HG03196 (cell line): ENCODE measurements around the gene GALNT2.

Experiments used
- ATAC-seq: cut with Tn5 transposase; IDR thresholded peaks from one replicate; pipeline ENCODE4 v1.9.1; 2021; ENCODE audit not compliant: unreplicated experiment

Gene GALNT2

DNA sequence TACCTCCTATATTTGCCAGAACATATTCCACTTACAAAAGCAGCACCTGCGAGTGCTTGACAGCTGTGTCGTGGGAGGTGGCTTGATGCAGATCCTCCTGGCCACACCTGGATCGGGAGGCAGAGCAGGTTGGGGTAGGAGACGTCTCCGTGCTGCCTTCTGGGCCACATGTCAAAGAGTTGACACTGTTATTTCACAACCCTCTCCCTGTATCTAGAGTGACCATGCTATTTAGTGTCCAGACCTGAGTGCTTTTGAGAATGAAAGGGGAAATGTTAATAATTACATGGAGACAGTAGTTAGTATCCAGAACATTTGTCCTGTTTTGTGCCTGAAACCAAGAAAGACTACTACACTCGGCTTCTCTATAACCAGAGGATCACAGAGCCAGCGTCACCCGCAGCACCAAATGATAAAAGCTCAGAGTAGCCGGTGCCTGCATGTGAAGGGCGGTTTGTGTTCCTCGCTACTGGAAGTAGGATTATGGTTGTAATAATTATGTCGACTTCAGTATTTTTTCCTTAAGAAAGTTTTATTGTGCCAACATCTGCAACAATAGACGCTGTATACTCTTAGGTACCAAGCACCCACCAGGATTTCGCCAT lies 77.1 kb downstream of the GALNT2 start:
- no peak for ATAC-seq

DNA sequence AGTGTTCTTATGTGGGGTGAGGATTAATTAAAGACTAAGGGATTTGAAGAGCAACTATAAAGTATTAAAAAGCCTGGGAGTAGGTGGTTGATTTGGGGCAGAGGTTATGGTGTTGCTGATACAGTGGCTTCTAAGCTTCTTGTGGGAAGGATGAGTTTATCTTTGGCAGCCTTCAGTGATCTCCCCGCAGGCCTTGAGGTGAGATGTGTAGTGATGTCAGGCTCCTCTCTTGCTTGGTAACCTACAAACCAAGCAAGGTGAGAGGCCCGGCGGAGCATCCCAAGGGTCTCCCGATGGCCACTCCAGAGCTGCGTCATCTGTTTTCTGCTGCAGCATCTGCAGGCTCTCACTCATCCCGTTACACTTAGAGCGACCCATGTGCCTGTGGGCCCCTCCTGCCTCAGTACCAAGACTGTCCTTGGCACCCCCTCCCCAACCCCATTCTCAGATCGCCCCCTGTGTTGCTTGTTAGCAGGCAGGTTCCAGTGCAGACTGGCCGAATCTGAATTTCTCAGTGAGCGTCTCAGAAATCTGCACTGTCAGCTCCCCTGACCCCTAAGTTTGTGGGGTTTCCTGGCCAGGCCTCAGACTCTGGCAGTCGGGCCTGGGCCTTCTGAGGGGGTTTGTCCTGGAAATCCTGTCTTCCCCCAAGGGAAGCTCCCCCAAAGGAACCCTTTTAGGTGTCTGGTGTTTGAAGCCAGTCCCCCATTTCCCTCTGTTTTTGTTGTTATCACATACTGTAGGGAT lies 77.9 kb downstream of the GALNT2 start:
- ATAC-seq, result no peak

DNA sequence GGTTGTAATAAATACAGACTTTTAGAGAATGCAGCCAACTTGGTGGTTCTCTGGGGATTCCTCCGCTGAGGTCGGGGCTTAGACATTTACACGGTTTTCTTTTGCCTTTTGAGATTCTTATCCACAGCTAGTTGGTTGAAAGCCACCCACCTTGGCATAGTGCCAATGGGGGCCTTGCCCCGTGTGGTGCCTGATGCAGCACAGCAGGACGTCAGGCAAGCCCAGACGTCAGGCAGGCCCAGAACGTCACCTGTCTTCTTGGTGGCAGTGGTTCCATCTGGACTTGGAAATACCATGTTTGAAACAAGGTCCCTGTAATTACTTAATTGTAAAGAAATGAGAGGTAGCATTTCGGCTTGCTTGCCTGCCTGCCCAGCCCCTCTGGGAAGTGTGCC lies 78.5 kb downstream of the GALNT2 start:
- no peak for ATAC-seq

DNA sequence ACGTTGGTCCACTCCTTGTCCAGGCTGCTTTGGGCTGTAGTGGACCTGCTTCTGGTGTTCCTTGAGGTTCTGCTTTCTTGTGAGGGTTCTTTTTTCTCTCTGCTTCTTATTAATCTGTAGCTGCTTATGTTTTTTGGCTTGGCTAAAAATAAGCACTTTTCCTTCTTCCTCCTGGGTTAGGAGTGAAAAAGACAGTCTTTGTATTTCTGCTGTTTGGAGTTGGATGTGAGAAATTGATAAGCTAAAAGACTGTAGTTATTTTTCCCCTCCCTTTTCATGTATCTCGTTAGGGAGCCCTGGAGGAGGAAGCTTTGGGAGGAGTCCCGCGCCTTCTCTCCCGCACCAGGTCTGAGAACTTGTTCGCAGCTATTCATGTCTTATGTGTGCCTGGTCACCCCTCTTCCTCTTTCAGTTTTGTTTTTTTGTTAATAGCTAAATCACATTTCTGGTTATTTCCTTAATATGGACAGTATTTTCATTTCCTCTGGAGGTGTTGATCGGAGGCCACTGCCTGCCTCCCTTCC lies 79.0 kb downstream of the GALNT2 start:
- peak; percentile 29 for ATAC-seq

DNA sequence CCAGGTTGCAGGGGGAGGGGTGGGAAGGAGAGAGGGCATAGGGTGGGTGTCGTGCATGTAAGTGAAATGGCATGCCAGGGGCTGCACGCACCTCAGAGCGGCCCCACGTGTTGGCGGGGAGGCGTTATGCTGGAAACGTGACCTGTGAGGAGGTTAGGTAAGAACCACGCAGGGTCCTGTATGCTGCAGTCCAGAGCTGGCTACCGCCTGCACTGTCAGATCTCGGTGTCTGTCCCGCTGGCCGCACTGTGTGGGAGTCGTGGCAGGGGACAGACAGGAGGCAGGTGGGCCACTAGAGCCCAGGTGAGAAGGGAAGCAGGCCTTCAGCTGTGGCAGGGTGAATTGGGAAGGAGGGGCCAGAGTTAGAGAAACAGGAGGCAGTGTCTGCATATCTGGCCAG lies 79.7 kb downstream of the GALNT2 start:
- ATAC-seq, result no peak

DNA sequence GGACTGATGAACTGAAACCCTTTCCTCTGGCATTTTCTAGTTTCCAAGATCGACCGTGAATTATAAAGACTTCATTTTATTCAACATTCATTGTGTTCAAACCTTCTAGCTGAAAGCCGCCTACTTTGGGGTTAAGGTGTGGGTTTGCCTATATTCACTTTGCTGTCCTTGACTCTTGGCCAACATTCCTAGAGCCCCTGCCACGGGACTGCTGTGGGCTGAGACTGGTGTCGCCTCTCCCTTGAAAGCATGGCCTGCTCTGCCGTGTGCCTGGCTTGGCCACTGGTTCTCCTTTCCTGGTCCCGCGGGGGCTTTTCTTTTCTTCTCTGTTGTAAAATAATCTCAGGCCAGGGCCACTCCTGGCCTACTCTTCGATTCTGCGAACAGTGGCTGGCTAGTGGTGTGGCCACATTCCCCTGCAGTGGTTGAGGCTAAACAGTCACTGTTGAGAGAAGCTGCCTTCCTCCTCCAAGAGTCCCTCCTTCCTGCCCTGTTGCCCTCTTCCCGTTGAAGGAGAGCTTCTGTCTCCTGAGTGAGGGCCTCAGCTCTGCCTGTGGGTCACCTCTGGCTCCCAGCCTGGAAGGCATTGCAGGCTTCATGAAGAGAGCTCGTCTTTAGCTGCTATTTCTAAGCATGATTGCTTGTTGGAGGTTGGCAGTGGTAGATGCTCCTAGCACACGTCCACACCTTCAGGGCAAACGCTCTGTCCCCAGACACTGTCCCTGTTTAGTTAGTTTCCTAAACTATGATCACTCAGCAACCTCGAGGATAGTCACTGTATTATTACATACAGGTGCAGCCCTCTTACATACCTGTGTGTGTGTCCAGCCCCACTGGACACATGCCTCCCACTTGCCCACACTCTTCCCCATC lies 80.5 kb downstream of the GALNT2 start:
- ATAC-seq, result no peak

DNA sequence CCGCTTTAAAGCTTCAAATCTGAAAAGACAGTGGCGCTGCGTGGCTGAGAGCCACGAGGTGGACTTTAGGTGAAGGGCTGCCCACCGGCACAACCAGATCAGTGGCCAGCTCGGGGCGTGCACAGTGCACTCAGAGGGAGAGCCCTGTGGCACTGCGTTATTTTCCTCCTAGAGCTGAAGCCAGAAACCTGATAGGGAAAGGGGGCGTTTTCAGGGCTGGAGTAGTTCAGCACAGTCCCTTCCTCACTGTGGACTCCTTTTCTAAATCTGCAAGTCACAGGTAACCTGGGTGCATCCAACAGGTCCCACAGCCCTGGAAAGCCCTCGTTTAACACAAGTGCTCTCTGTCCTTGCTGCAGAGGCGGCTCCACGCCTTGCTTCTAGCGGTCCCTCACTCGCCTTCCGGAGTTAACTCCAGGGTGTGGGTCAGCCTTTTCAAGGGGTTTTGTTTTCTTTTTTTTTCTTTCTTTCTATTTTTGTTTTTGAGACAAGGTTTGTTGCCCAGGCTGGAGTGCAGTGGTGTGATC lies 81.2 kb downstream of the GALNT2 start:
- ATAC-seq, result no peak

DNA sequence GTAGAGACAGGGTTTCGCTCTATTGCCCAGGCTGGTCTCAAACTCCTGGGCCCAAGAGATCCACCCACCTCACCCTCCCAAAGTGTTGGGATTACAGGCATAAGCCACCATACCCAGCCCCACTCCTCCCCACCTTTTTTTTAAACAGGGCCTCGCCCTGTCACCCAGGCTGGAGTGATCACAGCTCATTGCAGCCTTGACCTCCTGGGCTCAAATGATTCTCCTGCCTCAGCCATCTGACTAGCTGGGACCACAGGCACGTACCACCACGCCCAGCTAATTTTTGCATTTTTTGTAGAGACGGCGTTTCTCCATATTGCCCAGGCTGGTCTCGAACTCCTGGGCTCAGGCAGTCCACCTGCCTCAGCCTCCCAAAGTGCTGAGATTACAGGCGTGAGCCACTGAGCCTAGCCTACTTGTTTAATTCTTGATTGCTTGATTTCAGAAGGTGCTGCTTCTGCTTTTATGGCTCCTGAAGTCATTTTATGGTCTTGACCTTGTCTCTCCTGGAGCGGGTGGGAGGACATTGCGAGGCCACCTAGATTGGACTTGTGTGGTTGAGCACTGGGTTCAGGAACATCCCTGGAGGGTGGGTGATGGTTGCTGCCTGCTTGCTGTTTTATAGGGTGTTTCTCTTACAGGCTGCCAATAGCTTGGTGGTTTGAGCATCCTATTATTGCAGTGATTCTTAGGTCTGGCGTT lies 81.9 kb downstream of the GALNT2 start:
- ATAC-seq, result no peak

DNA sequence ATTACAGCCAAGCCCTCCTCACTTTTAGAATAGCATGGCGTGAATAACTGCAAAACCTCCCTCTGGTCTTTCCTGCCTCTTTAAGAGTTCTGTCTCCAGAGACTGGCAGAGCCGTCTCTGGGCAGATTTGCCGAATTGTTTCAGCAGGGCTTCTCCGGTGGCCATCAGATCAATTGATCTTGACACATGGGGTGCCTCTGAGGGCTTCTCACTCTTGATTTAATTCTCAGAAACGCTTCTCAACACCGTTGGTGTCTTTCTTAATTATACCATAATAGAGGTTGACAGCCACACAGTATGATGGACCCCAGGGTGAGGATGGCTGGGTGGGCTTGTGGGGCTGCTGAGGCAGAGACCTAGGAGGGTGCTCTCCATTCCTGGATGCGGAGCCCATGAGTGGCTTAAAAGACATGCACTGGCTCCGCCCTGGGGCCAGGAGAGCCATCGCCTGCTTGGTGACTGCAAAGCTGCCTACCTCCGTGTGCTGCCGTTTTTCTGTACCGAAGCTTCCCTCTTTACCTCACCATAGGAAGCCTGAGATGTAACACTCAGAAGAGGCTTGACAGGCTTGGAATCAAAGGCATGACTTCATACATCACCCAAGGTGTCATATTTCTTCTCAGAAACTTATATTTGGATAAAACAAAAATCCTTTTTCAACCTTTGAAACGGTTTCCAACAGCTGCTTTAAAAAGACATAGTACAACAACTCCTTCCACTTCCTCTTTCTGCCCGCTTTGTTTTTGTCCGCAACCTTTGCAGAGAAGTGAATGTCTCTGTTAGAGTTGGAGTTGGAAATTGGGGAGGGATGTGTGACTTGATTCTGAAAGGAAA lies 82.9 kb downstream of the GALNT2 start:
- peak; percentile 48 for ATAC-seq

DNA sequence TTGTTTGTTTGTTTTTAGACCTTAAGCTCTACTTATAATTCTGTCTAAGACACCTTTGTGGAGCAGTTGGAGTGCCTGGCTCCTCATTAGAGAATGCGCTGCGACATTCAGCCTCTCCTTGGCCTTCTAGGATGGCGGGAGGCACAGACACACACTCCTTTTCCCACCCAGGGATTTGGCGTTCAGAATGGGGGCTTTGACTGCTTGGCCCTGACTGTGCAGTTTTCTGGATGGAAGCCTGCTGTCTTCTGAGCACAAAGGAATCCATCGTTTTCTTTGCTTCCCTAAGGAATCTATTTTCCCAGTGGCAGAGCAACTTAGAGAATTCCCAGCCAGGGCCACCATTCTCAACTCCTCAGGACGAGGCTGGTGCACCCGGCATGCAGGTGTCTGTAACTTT lies 83.6 kb downstream of the GALNT2 start:
- ATAC-seq, result no peak

DNA sequence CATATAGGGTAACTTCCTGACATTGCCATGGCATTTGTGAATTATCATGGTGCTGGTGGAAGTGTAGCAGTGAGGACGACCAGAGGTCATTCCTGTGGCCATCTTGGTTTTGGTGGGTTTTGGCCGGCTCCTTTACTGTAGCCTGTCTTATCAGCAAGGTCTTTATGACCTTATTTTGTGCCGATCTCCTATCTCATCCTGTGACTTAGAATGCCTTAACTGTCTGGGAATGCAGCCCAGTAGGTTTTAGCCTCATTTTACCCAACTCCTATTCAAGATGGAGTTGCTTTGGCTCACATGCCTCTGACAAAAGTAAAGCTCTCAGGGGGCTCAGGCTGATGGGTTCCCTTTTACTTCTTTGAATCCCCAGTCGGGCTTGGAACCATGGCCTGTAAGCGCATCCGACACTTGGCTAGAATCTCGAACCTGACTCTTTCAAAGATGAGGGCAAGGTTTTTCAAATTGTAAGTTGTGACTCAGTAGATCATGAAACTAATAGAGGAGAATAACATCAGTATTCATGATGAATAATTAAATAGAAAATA lies 85.0 kb downstream of the GALNT2 start:
- no peak for ATAC-seq

DNA sequence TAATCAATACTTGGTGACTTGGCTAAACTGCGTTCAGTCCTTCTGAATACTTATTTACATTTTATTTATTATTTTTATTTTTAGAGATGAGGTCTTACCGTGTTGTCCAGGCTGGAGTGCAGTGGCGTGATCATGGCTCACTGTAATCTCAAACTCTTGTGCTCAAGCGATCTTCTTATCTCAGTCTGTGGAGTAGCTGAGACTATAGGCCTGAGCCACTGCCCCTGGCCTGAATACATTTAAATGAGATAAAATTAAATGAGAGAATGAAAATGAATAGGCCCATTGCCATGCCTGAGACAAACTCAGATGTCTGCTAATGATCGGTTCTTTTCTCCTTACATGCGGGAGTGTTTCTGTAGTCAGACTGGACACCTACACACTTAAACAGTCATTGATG lies 86.0 kb downstream of the GALNT2 start:
- no peak for ATAC-seq

DNA sequence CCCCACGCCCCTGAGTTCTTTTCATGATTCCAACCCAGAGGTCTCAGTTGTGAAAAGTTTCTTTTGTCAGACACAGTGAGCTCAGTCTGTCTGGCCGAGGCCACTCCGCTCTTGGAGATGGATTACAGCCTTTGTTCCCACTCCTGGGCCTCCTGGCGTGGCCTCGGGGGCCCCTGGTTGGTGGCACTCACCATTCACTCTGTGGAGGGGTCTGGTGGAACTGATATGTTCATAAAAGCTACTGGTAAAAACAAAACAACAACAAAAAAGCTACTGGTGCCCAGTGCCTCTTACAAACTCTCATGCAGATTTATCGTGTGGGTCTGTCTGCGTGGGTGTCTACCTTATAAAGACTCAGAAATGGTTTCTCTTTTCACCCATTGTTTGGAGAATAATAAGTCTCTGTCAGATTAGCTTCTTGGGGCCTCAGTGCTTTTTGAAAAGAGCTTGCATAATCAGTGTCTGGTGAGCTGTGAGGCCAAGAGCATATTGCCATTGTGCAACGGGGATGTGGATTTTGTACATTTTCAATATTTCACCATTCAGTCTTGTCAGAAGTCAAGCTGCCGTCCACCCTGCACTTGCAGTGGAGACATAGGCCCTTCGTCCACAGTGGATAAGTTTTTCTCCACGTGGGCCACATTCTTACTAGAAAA lies 86.7 kb downstream of the GALNT2 start:
- ATAC-seq, result no peak

DNA sequence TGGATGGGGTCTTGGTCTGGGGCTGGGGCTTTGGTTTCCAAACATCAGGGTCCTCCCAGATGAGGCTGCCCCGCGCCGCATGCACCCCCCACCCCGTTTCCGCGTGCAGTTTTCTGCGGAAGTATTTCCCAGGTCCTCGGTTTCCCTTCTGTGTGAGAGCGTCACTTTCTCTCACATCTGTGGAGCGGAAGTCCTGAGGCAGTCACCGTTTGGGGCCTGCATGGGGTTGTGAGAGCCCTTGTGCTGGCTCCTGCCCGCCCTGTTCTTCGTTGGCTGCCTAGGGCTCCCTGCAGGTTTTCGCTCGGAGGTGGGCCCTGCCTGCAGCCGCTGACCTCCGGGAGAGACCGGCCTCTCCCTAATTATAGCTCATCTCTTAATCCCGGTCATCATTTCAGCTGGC lies 88.0 kb downstream of the GALNT2 start:
- no peak for ATAC-seq

DNA sequence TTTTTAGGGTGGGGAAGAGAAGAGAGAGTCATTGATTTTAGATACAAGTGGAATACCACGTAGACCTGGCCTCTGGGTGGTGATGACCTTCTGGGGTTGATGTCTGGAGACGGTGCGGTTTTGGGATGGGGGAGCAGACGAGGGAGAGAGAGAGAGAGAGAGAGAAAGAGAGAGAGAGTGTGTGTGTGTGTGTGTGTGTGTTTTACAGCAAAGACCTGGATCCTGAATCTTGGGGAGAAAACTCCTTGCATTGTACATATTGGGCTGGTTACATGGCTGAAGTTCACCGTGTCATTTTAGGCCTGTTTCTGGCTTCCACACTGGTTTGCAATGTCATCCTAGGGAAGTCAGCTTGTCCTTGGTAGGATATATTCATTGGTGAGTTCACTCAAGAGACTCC lies 89.0 kb downstream of the GALNT2 start:
- no peak for ATAC-seq

DNA sequence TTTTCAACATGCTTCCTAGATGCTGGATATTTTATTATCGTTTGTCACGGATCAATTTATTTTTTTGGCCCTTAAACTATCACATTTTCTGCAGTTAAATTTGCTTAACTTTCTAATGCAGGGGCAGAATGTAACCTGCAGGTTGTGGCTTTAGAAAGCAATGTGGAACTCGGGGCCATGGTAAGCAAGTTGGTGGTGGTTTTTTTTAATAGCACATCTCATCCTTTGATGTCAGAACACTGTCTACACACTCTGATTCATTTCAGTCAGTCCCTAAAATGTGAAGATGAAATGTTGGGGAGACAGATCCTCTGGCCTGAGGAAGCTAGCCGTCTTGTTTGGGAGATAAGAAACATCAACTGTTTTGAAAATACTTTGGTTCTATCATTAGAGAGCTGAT lies 89.5 kb downstream of the GALNT2 start:
- no peak for ATAC-seq

DNA sequence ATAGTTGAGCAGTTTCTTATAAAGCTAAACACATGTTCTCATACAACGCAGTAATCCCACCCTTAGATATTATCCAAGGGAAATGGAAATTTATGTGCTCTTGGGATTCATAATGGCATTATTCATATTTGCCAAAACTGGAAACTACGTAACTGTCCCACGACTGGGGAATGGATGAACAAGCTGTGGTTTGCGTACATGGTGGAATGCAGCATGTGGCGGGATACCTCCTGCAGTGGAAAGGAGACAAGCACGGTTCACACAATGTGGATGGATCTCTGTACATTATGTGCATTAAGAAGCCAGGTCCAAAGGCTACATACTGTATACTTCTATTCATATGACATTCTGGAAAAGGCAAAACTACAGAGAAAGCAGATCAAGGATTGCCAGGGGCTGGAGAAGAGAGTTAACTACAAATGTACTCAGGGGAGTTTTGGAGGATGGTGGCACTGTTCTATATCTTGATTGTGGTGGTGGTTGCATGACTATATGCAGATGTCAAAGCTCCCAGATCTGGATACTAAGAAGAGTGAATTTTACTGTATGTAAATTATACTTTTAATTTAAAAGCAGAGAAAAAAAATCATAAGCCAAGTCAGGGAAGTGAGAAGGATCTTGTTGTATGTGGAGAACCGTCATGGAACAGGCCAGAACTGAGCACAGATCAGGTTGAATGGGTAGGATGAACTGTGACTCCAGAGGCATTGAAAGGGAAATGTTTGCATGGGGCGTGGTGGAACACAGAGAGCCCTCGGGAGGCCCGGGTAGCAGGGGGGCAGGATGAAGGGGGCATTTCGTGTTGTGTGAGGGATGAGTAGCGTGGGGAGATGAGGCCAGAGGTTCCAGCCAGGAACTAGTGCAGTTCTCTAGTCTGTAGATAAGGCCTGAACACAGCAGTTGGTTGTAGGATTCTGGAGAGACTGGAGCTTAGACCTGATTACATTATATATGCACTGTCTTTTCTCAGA lies 90.7 kb downstream of the GALNT2 start:
- ATAC-seq, result no peak
